Esophagus squamous epithelium (tissue), 4 donors: ENCODE data around the gene LSM4.
"Not testable (repeated sequence)": the region's sequence is repeated elsewhere in the genome, so short reads cannot be mapped to it uniquely, and the experiment has no call there.

Experiments
- CTCF ChIP-seq, 6 experiments: fragments of 450-650 bp in 4 of 6; fragments of 200-600 bp in 2 of 6; sonication (generic) in 2 of 6; IDR thresholded peaks; one replicate each; pipeline ENCODE4 v1.5.1; 2016 to 2019; ENCODE audit warnings: antibody characterized with exemption in 6 of 6, mild to moderate bottlenecking in 4 of 6, moderate library complexity in 4 of 6
- POLR2A ChIP-seq, 4 donors: fragments of 450-650 bp; IDR thresholded peaks; one replicate each; pipeline ENCODE4 v1.6.1; 2017; ENCODE audit warnings: antibody characterized with exemption in 4 of 4, mild to moderate bottlenecking in 4 of 4, moderate library complexity in 3 of 4

GRCh38 chr19:18364277-18364825 is 41.5 kb upstream of the LSM4 start:
- not testable (repeated sequence) for TF ChIP-seq POLR2A, CTCF (IDR thresholded peaks at IDR 0.05)
